Testis (tissue), 3 donors: ENCODE data around the gene DCTN5. TPM values are rescaled to one million over a fixed set of nuclear protein-coding genes. Genes with fewer than 3 reads are reported as not detected.

Experiments
- DNase-seq: peaks from one replicate; pipeline ENCODE4 v3.0.0-alpha.2; 2019
- H3K27ac ChIP-seq, 2 donors: fragments of 200-600 bp; sonication (generic); one replicate each; pipeline ENCODE4 v1.5.1; 2019
- H3K27me3 ChIP-seq: fragments of 200-600 bp; sonication (generic); one replicate; pipeline ENCODE4 v1.5.1; 2019
- H3K36me3 ChIP-seq: fragments of 200-600 bp; sonication (generic); one replicate; pipeline ENCODE4 v1.5.1; 2017; ENCODE audit warnings: low read depth; ENCODE audit errors: missing control alignments
- H3K4me1 ChIP-seq: fragments of 200-600 bp; sonication (generic); one replicate; pipeline ENCODE4 v1.5.1; 2019
- H3K4me3 ChIP-seq, 2 donors: fragments of 200-600 bp; sonication (generic); one replicate each; pipeline ENCODE4 v1.5.1; 2017 to 2019
- H3K9me3 ChIP-seq: fragments of 200-600 bp; sonication (generic); one replicate; pipeline ENCODE4 v1.5.1; 2017
- CTCF ChIP-seq, 3 experiments: fragments of 450-650 bp in 2 of 3; fragments of 200-600 bp in 1 of 3; sonication (generic) in 1 of 3; IDR thresholded peaks; one replicate each; pipeline ENCODE4 v1.5.1; 2016 to 2019; ENCODE audit warnings: antibody characterized with exemption in 3 of 3, mild to moderate bottlenecking in 2 of 3, moderate library complexity in 1 of 3
- POLR2A ChIP-seq: fragments of 450-650 bp; IDR thresholded peaks from one replicate; pipeline ENCODE4 v1.6.1; 2017; ENCODE audit warnings: antibody characterized with exemption, mild to moderate bottlenecking, moderate library complexity
- WGBS, 2 donors: methylation state at CpG; one replicate each; pipeline ENCODE4 v1.1.5; 2018; 5-methylcytosine and 5-hydroxymethylcytosine counted together
- intact Hi-C: fragments of 100-400 bp; cut with DNase I; formaldehyde crosslinking; loops from one replicate; pipeline ENCODE4 v1.15.1; 2023; ENCODE audit warnings: low total_unique reads
- polyA plus RNA-seq: library from polyadenylated mRNA; stranded (reverse); fragments of 350-450 nt; fragmentation: Illumina TruSeq; extraction: RNeasy Lipid Tissue Mini Kit (QIAGEN cat#74804); gene quantifications from one replicate; pipeline ENCODE4 v1.2.3, GENCODE V29; 2014; ENCODE audit warnings: low read depth, low replicate concordance; ENCODE audit not compliant: insufficient read depth
- total RNA-seq, 2 donors: library from RNA; depleted of rRNA; stranded (reverse); fragments of >200 nt; gene quantifications; one replicate each; pipeline ENCODE4 v1.2.3, GENCODE V29; 2016

Gene DCTN5
- total and polyA plus RNA-seq, 3 donors from 2014 or later = 61.3 to 84.0 (median 63.3) TPM

GRCh38 chr16:23650674-23651416 is 9.6 kb downstream of the DCTN5 start:
- H3K9me3 ChIP-seq = no peaks in the 10 kb centered on the region
- TF ChIP-seq CTCF (IDR thresholded peaks at IDR 0.05) (no peak), POLR2A (no peak)
- no peaks in the 10 kb centered on the region for H3K27me3 ChIP-seq
- no peak for DNase-seq
- intact Hi-C loops = no loop called here
- H3K4me1 ChIP-seq = peaks cover 8% of the 10 kb centered on the region
- no peak overlapping the region for H3K4me3 ChIP-seq
- peak overlapping the region; percentile 43 to 48 for H3K27ac ChIP-seq
- WGBS, 2 donors = 63 to 66% methylated on average over 4 of the region's 4 CpGs
- H3K36me3 ChIP-seq = no peaks in the 10 kb centered on the region

- H3K4me1 ChIP-seq = peaks cover 8% of the 10 kb centered on the region
- no peaks in the 10 kb centered on the region for H3K9me3 ChIP-seq
- no peaks in the 10 kb centered on the region for H3K27me3 ChIP-seq
- peak overlapping the region; percentile 43 to 48 for H3K27ac ChIP-seq
- WGBS, 2 donors = 93 to 96% methylated on average over 4 of the region's 4 CpGs
- no peak overlapping the region for H3K4me3 ChIP-seq
- no peak for DNase-seq
- intact Hi-C loops = no loop called here
- TF ChIP-seq POLR2A (no peak), CTCF (IDR thresholded peaks at IDR 0.05) (no peak)
- H3K36me3 ChIP-seq = no peaks in the 10 kb centered on the region
Measured at GRCh38 chr16:23651943-23652468, 10.7 kb downstream of the DCTN5 start.

GRCh38 chr16:23663918-23664317 is 22.7 kb downstream of the DCTN5 start:
- Histone ChIP-seq H3K4me1 (no peaks in the 10 kb centered on the region), H3K9me3 (no peaks in the 10 kb centered on the region), H3K4me3 (no peak overlapping the region), H3K27me3 (no peaks in the 10 kb centered on the region), H3K27ac (no peak overlapping the region), H3K36me3 (no peaks in the 10 kb centered on the region)
- DNase-seq = no peak
- WGBS, 2 donors = 91 to 93% methylated on average over 2 of the region's 2 CpGs
- intact Hi-C loops = no loop called here
- TF ChIP-seq CTCF (IDR thresholded peaks at IDR 0.05) = no peak
- no peak for TF ChIP-seq POLR2A

GRCh38 chr16:23666571-23667354 is 25.5 kb downstream of the DCTN5 start:
- no peak overlapping the region for H3K4me3 ChIP-seq
- H3K9me3 ChIP-seq = no peaks in the 10 kb centered on the region
- WGBS, 2 donors = 79 to 83% methylated on average over 7 of the region's 7 CpGs
- no peak for TF ChIP-seq POLR2A
- no peak for TF ChIP-seq CTCF (IDR thresholded peaks at IDR 0.05)
- no peaks in the 10 kb centered on the region for H3K4me1 ChIP-seq
- intact Hi-C loops = no loop called here
- no peaks in the 10 kb centered on the region for H3K36me3 ChIP-seq
- H3K27ac ChIP-seq = peak overlapping the region in 1 of 2 donors; percentile 25
- no peak for DNase-seq
- H3K27me3 ChIP-seq = no peaks in the 10 kb centered on the region
